HepG2 (cell line): ENCODE data around the gene CCDC69. TPM values are rescaled to one million over a fixed set of nuclear protein-coding genes. Genes with fewer than 3 reads are reported as not detected.

Experiments used
- ATAC-seq: fragments of 200-7000 bp; cut with Tn5 transposase; 3 replicates; pipeline ENCODE4 v1.9.1; 2020; ENCODE audit warnings: mild to moderate bottlenecking, moderate library complexity
- BruUV-seq: library from RNA; stranded (reverse); fragments of 400-500 nt; replicated peaks from 2 replicates; lab custom pipeline; 2021; lab: Mats Ljungman, UMichigan
- CTCF ChIA-PET: fragments of 300-600 bp; formaldehyde crosslinking; extraction: SDS; loops from one replicate; lab custom pipeline; 2021; ENCODE audit warnings: low total read pairs, inconsistent platforms, low intra/inter-chr PET ratio; lab: Yijun Ruan, JAX
- POLR2A ChIA-PET: fragments of 350-600 bp; sonication (Branson Sonifier 250); formaldehyde crosslinking; loops from one replicate; lab custom pipeline; 2020; ENCODE audit warnings: antibody characterized with exemption, inconsistent platforms; lab: Yijun Ruan, JAX
- DNase-seq: peaks from one replicate; pipeline ENCODE4 v3.0.0-alpha.2; 2015; ENCODE audit warnings: low spot score
- FAIRE-seq: peaks from 3 replicates; lab custom pipeline; 2011; peaks lifted over from hg19 to GRCh38; lab: Jason Lieb, UNC
- H2AFZ ChIP-seq: one replicate; pipeline ENCODE4 v1.6.1; 2011; ENCODE audit warnings: low read length, inconsistent platforms
- H3K27ac ChIP-seq: fragments of 300-600 bp; 3 replicates; pipeline ENCODE4 v1.8.0; 2011; ENCODE audit warnings: mixed run types, mild to moderate bottlenecking, mixed read lengths, low read length, inconsistent platforms; ENCODE audit not compliant: insufficient read depth; ENCODE audit errors: extremely low read length
- H3K27me3 ChIP-seq, 2 experiments: fragments of 200-600 bp in 1 of 2; 2 replicates in 1 of 2; 3 replicates in 1 of 2; pipeline versions ENCODE4 v1.6.0 to v1.8.0; 2011; ENCODE audit warnings: low read length in 2 of 2, mild to moderate bottlenecking in 2 of 2, moderate library complexity in 2 of 2, inconsistent platforms in 1 of 2; ENCODE audit not compliant: insufficient read depth in 2 of 2, control insufficient read depth in 1 of 2
- H3K36me3 ChIP-seq, 2 experiments: fragments of 200-600 bp in 1 of 2; replicated peaks in 1 of 2; 2 replicates in 1 of 2; 3 replicates in 1 of 2; pipeline versions ENCODE4 v1.5.1 to v1.8.0; 2011; ENCODE audit warnings: low read length in 2 of 2, inconsistent platforms in 1 of 2; ENCODE audit not compliant: insufficient read depth in 2 of 2, control insufficient read depth in 1 of 2
- H3K4me1 ChIP-seq: 2 replicates; pipeline ENCODE4 v1.5.1; 2012; ENCODE audit warnings: low read length, inconsistent platforms; ENCODE audit not compliant: insufficient read depth
- H3K4me2 ChIP-seq: 2 replicates; pipeline ENCODE4 v1.6.0; 2011; ENCODE audit warnings: low read depth, low read length, inconsistent platforms
- H3K4me3 ChIP-seq, 3 experiments: fragments of 200-600 bp in 1 of 3; sonication (generic), shearing (Covaris generic) in 1 of 3; replicated peaks in 1 of 3; 2 replicates each; pipeline ENCODE4 v1.5.1; 2011 to 2016; ENCODE audit warnings: low read length in 3 of 3, inconsistent platforms in 2 of 3, low read depth in 2 of 3, mild to moderate bottlenecking in 2 of 3, control low read depth in 1 of 3, mixed read lengths in 1 of 3; ENCODE audit not compliant: insufficient read depth in 1 of 3
- H3K79me2 ChIP-seq: one replicate; pipeline ENCODE4 v1.6.1; 2011; ENCODE audit warnings: low read length, inconsistent platforms; ENCODE audit not compliant: insufficient read depth
- H3K9ac ChIP-seq: 2 replicates; pipeline ENCODE4 v1.6.0; 2011; ENCODE audit warnings: mild to moderate bottlenecking, low read depth, low read length, inconsistent platforms; ENCODE audit not compliant: insufficient read depth
- H3K9me3 ChIP-seq: 2 replicates; pipeline ENCODE4 v1.5.1; 2012; ENCODE audit warnings: mild to moderate bottlenecking, low read length
- H4K20me1 ChIP-seq: 2 replicates; pipeline ENCODE4 v1.6.0; 2011; ENCODE audit warnings: inconsistent platforms, mild to moderate bottlenecking, low read length, moderate library complexity; ENCODE audit not compliant: insufficient read depth
- MEIS2 ChIP-seq: sonication (generic); formaldehyde crosslinking; IDR thresholded peaks from 2 replicates; pipeline ENCODE4 v1.9.0; 2021; ENCODE audit warnings: mild to moderate bottlenecking, missing genetic modification reagents
- TMF1 ChIP-seq: sonication (generic); formaldehyde crosslinking; IDR thresholded peaks from 2 replicates; pipeline ENCODE4 v1.8.1; 2022; ENCODE audit warnings: low read depth, missing genetic modification reagents
- ZNF260 ChIP-seq: sonication (generic); formaldehyde crosslinking; IDR thresholded peaks from 2 replicates; pipeline ENCODE4 v1.4.0; 2020; ENCODE audit warnings: missing genetic modification reagents, low read depth, mild to moderate bottlenecking, borderline replicate concordance
- ZNF672 ChIP-seq: sonication (generic); formaldehyde crosslinking; IDR thresholded peaks from 2 replicates; pipeline ENCODE4 v1.8.1; 2022; ENCODE audit warnings: missing genetic modification reagents
- WGBS: methylation state at CpG from one replicate; pipeline ENCODE4 v1.1.6; 2017; ENCODE audit warnings: low lambda C conversion rate; 5-methylcytosine and 5-hydroxymethylcytosine counted together
- in situ Hi-C: cut with HindIII; loops from 2 replicates; pipeline ENCODE4 v1.10.0; 2017; ENCODE audit warnings: low pct_unique_long_range_greater_than_20kb; ENCODE audit not compliant: extremely low pct_ligation_motif_present
- intact Hi-C: fragments of 100-400 bp; cut with micrococcal nuclease; formaldehyde crosslinking; loops from one replicate; pipeline ENCODE4 v1.10.0; 2022; ENCODE audit not compliant: unreplicated experiment
- polyA plus RNA-seq, 8 experiments: library from polyadenylated mRNA; depleted of rRNA in 3 of 8; stranded (reverse) in 7 of 8; unstranded in 1 of 8; fragments of >200 nt; fragmentation: Illumina TruSeq in 4 of 8; extraction: Trizol in 4 of 8; gene quantifications; 2 replicates each; pipeline versions ENCODE4 v1.2.1 to v1.2.3, GENCODE V29; 2011 to 2016; ENCODE audit warnings: low read depth in 4 of 8, missing spikeins in 1 of 8, mixed read lengths in 1 of 8; ENCODE audit not compliant: insufficient read depth in 1 of 8
- total RNA-seq, 5 experiments: library from RNA; depleted of rRNA; stranded (reverse); fragments of >200 nt; fragmentation: Illumina TruSeq; extraction: Trizol; gene quantifications; 2 replicates each; pipeline ENCODE4 v1.2.3, GENCODE V29; 2016; ENCODE audit warnings: low read depth in 1 of 5
- TF ChIP-seq, protein P1 (sequence below): IDR thresholded peaks from 2 replicates; pipeline ENCODE4 v1.6.1; 2016; ENCODE audit warnings: low read depth, control low read depth
- TF ChIP-seq, protein P2 (sequence below): sonication (generic); formaldehyde crosslinking; conservative IDR thresholded peaks from 2 replicates; pipeline ENCODE4 v1.8.0; 2022; ENCODE audit warnings: missing genetic modification reagents

CCDC69 gene
- total and polyA plus RNA-seq, 2 of the 13 experiments (the other 11 are each of a cell fraction or from before 2014, with no cell fraction given) = 12.2 to 45.2 TPM

DNA sequence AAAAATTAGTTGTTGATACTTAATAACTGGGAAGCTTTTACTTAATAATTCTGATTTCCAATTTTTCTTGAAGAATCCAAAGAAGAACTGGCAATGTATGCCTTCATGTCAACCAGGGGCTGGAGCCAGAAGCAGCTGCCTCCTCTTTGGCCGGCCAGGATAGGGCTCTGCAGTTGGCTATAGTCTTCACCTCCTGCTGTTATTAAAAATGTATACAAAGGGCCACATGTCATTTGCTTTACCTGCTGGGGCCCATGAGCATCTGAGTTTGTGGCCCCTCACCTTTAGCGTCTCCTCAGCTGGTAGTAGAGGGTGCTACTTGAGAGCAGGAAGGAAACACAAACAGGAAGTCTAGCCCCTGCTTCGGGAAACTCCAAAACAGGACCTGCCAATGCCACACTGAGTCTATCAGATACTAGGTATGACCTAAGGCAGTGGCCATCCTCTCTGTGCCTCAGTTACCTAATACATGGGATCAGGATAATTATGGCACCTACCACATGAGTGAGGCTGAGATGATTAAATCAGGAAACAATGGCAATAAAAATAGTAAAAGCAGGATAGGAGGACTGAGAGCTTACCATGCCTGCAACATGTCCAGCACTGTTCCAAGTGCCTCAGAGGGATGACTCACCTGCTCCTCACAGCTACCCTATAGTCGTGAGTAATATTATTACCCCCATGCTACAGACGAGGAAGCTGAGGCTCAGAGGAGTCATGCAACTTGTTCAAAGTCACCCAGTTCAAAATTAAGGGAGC is 21.3 kb downstream of the CCDC69 start:
- Histone ChIP-seq H3K9me3 (no peaks in the 10 kb centered on the region), H3K79me2 (no peaks in the 10 kb centered on the region), H3K27ac (no peak overlapping the region), H3K4me2 (no peak overlapping the region), H3K4me1 (no peaks in the 10 kb centered on the region), H2AFZ (no peak overlapping the region), H3K36me3 (peaks cover 2 to 3% of the 10 kb centered on the region in 2 experiments; a peak in 1 of 5 replicates), H3K4me3 (no peak overlapping the region), H3K9ac (no peak overlapping the region), H3K27me3 (no peaks in the 10 kb centered on the region), H4K20me1 (no peaks in the 10 kb centered on the region)
- ATAC-seq (no peak), DNase-seq (no peak), FAIRE-seq (no peak)
- CTCF ChIA-PET = no interaction called here
- intact Hi-C loops (no loop called here), in situ Hi-C loops (no loop called here)
- no peak for TF ChIP-seq ZNF260 (CRISPR knock-in tag)
- TF ChIP-seq ZNF672 (CRISPR knock-in tag) = no peak
- WGBS = 94% methylated on average over 5 of the region's 5 CpGs
- BruUV-seq = no TSS peak
- POLR2A ChIA-PET = no interaction called here

DNA sequence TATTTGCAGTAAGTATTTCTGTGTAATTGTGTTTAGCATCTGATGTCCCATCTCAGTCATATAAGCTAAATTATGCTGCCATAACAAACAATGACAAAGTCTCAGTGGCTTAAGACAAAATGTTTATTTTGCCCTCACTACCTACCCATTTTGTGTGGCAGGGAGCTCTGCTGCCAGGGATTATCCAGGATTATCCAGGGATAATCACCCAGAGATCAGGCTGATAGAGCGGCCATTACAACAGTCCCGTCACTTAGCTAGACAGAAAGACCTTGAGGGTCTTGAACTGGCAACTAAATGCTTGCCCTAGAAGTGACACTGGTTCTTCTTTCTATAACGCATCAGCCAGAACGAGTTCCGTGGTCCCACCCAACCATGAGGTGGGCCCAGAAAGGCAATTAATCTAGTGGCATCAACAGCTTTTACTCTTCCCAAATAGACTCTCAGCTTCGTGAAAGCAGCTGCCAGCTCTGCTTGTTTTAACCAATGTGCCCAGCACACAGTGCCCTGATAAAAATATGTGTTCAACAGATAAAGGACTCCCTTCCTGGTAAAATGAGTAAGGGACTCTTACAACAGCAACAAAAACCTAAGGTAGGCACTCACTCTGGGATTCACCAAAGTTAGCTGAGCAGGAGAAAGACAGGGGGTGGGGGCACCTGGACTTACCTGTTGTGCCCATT is 22.8 kb downstream of the CCDC69 start:
- Histone ChIP-seq H3K4me1 (no peaks in the 10 kb centered on the region), H3K9me3 (no peaks in the 10 kb centered on the region), H3K27me3 (no peaks in the 10 kb centered on the region), H3K4me3 (no peak overlapping the region), H3K27ac (no peak overlapping the region), H3K36me3 (peaks cover 2 to 7% of the 10 kb centered on the region in 2 experiments; a peak in 1 of 5 replicates), H3K79me2 (no peaks in the 10 kb centered on the region), H2AFZ (no peak overlapping the region), H4K20me1 (no peaks in the 10 kb centered on the region), H3K9ac (no peak overlapping the region), H3K4me2 (no peak overlapping the region)
- no peak for FAIRE-seq
- BruUV-seq = no TSS peak
- ATAC-seq = no peak
- in situ Hi-C loops (no loop called here), intact Hi-C loops (no loop called here)
- ChIA-PET CTCF (no interaction called here), POLR2A (no interaction called here)
- 99% methylated on average over 6 of the region's 6 CpGs for WGBS
- DNase-seq = no peak
- no peak for TF ChIP-seq MEIS2 (CRISPR knock-in tag)
- TF ChIP-seq, protein P1, sequence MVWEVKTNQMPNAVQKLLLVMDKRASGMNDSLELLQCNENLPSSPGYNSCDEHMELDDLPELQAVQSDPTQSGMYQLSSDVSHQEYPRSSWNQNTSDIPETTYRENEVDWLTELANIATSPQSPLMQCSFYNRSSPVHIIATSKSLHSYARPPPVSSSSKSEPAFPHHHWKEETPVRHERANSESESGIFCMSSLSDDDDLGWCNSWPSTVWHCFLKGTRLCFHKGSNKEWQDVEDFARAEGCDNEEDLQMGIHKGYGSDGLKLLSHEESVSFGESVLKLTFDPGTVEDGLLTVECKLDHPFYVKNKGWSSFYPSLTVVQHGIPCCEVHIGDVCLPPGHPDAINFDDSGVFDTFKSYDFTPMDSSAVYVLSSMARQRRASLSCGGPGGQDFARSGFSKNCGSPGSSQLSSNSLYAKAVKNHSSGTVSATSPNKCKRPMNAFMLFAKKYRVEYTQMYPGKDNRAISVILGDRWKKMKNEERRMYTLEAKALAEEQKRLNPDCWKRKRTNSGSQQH (CRISPR knock-in tag) = no peak
- TF ChIP-seq TMF1 (CRISPR knock-in tag) = no peak
- TF ChIP-seq, protein P2, sequence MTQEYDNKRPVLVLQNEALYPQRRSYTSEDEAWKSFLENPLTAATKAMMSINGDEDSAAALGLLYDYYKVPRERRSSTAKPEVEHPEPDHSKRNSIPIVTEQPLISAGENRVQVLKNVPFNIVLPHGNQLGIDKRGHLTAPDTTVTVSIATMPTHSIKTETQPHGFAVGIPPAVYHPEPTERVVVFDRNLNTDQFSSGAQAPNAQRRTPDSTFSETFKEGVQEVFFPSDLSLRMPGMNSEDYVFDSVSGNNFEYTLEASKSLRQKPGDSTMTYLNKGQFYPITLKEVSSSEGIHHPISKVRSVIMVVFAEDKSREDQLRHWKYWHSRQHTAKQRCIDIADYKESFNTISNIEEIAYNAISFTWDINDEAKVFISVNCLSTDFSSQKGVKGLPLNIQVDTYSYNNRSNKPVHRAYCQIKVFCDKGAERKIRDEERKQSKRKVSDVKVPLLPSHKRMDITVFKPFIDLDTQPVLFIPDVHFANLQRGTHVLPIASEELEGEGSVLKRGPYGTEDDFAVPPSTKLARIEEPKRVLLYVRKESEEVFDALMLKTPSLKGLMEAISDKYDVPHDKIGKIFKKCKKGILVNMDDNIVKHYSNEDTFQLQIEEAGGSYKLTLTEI = no peak
